Measurements from ENCODE around the gene ACAD9.
"Not testable (repeated sequence)": the region's sequence is repeated elsewhere in the genome, so short reads cannot be mapped to it uniquely, and the experiment has no call there.

ACAD9 gene

DNA sequence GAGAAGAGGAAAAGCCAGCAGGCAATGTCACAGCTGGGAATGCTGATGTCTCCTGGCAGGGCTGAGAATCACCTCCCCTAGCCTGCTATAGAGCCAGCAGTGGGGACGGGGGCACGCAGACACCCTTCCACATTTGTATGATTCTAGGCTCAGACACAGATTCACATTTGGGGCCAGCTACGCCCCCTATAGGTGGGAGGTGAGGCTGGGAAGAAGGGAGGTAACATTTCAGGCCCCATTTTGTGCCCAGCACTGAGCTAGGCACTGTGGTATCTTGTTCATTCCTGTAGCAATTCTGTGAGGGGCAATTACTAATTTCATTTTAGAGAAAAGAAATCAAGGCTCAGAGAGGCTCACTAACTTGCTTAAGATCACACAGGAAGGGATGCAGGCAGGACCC lies 15.9 kb upstream of the ACAD9 start:
- DNase-seq, result no peak

- no peak for DNase-seq
Observed at GRCh38 chr3:128864351-128864811, 15.0 kb upstream of the ACAD9 start.

- not testable (repeated sequence) for DNase-seq
Observed at GRCh38 chr3:128864849-128865804, 14.3 kb upstream of the ACAD9 start.

- DNase-seq, result peak; percentile 82 to 84
Observed at GRCh38 chr3:128867200-128868125, 12.0 kb upstream of the ACAD9 start.

GRCh38 chr3:128870347-128870746 lies 9.1 kb upstream of the ACAD9 start:
- DNase-seq, result no peak

GRCh38 chr3:128872282-128872681 lies 7.1 kb upstream of the ACAD9 start:
- no peak for DNase-seq

GRCh38 chr3:128872744-128873143 lies 6.7 kb upstream of the ACAD9 start:
- DNase-seq, result no peak

DNA sequence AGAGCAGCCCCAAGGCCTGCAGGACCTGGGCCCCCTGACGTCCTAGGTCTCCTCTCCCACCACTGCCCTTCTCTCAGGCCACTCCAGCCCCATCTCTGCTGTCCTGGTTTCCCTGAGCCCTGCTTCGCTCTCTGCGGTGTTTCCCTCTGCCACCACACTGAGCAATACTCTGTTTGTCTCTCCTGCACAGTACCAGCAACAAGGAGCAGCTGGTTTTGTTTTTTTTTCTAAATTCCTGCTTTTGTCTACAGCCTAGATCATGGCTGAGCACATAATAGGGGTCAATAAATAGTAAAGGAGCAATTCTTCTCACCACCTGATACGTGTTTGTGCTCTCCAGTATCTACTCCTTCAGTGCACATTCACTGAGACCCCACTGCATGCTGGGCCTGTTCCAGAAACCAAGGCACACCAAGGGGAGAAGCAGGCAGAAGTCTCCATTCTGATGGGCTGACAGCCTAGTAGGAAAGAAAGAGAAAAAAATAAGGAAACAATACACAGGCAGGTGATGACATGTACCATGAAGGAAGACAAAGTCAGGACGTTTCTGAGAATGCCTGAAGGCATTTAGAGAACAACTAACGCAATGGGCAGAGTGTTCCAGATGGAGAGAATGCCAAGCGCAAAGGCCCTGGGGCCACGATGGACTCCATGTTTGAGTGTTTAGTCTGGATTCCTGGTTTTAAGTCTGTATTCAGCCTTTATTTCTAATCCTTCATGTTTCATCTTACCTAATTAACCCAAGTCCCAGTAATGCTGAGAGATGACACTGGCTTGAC lies 6.0 kb upstream of the ACAD9 start:
- DNase-seq, result no peak

DNA sequence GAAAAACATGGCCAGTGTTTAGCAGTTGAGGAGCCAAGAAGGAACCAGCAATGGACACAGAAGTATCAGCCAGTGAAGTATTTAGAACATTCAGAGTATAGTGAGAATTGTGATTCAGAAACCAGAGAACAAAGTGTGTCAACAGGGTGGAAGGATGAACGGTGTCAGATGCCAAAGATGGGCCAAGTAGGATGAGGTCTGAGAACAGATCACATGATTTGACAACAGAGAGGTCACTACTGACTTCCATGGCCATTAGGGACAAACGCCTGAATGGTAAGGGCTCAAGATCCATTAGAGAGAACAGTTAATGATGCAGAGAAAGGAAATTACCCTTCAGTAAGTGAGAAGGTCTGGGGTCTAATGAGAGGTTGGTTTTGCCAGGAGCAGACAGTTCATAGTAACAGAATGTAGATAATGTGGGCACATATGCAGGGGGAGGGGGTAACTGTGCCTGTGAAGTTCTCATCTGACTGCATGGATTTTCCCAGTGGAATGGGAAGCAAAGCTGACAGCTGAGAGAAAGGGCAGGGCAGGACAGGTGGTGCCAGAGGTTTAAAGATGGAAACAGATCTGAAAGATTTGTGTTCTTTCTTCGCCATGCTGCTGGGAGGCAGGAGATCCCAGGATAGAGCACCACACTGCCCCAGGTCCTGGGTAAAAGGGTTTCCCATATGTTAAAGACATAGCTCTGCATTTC lies 4.8 kb upstream of the ACAD9 start:
- no peak for DNase-seq

- peak; percentile 61 to 69 for DNase-seq
Observed at GRCh38 chr3:128875556-128876120, 3.8 kb upstream of the ACAD9 start.

DNA sequence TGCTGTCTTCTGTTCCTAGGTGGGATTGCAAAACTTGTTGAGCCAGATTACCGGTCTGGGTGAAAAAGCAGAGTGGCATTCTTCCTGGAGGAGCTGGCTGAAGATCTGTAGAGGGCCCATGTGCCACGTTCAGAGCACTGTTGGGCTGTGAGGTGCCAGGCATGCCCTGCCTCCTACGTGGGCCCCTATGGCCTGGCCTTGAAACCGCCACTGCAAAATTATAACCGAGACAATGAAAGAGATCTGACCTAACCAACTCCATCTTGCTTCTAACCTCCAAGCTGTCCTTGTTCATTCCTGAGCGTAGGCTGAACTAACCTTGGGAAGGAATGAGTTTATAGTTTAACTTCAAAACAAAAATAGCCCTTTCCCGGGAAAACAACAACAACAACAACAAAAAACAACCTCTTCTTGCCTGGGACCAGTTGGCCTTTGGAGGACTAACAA lies 1.4 kb upstream of the ACAD9 start:
- no peak for DNase-seq

DNA sequence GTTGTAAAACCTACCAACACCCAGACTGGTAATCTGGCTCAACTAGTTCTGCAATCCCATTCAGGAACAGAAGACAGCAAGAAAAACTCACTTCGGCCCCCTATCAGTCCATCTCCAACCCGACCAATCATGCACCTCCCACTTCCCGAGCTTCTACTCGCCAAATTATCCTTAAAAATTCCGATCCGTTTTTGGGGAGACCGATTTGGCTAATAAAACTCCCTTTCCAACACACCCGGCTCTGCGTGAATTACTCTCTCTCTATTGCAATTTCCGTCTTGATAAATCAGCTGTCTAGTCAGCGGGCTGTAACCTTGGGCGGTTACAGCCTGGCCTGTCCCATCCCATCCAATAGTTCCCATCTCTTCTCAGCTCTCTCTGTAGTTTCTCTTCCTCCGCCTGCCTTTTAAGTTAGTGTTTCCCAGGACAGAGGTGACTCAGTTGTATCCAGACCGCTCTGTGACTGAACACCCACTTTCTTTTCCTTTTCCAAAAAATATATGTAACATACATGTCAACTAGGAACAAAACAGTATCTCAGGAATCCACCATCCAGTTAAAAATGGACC lies 780 bp upstream of the ACAD9 start:
- peak; percentile 66 to 72 for DNase-seq

DNA sequence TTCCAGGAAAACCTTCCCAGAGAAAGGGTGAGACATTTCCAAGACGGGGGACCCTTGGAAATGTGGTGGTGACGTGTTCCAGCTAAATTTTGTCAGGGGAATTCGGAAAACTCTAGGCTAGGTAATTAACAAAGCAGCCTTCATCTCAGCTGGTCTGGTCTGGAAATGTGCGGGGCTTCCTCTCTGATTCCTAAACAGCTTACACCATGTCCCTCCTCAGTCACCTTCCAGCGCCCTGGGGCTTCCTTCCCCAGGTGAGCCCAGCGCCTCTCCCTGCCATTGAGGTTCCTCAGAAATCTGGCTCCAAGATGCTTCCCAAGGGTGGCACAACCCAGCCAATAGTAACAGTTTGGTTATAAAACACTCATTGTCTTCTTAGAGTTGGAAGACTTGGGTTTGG lies 571 bp downstream of the ACAD9 start:
- DNase-seq, result peak in 1 of 2 experiments; percentile 25

DNA sequence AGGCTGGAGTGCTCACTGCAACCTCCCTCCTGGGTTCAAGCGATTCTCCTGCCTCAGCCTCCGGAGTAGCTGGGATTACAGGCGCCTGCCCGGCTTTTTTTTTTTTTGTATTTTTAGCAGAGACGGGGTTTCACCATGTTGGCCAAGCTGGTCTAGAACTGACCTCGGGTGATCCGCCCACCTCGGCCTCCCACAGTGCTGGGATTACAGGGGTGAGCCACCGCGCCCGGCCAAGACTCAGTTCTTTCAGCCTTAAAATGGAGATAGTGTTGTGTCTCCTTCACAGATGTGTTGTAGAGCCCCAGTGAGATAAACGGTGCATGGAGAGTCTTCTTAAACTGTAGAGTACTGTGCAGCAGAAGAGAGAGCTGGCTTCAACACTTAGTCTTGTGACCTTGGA lies 1.0 kb downstream of the ACAD9 start:
- not testable (repeated sequence) for DNase-seq

DNA sequence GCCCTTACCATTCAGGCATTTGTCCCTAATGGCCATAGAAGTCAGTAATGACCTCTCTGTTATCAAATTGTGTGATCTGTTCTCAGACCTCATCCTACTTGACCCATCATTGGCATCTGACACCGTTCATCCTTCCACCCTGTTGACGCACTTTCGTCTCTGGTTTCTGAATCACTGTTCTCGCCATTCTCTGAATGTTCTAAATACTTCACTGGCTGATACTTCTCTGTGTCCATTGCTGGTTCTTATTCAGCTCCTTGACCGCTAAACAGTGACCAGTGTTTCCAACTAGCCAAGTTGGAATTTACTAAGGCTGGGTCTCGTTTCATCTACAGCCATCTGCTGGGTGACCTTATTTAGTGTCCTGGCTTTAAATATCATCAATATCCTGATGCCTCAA lies 2.2 kb downstream of the ACAD9 start:
- no peak for DNase-seq

DNA sequence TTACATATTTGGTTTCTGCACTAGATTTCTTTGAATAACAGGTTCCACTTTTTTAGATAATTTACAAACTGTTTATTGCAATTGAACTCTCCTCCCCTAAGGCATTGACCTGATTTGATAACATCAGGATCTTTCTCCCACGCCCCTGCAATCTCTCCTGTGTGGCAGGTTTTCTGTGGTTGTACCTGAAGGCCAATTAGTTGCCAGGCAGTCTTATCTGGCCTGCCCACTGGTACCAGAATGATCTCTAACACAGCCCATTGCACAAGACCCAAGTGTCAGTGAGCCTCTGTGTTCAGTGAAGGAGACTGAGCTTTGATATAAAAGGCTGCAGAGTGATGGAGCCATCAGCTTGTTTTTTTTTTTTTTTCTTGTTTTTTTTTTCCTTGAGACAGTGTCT lies 3.3 kb downstream of the ACAD9 start:
- no peak for DNase-seq

- no peak for DNase-seq
Observed at GRCh38 chr3:128884992-128885391, 5.6 kb downstream of the ACAD9 start.

- no peak for DNase-seq
Observed at GRCh38 chr3:128889139-128889894, 9.9 kb downstream of the ACAD9 start.

GRCh38 chr3:128895843-128896697 lies 16.6 kb downstream of the ACAD9 start:
- DNase-seq, result no peak

Measured in AML-193 (cell line).